ENCODE data around the gene LMOD1. TPM values are rescaled to one million over a fixed set of nuclear protein-coding genes. Genes with fewer than 3 reads are reported as not detected.

LMOD1 gene
- total RNA-seq, 1 experiment from 2014 or later, result not detected

GRCh38 chr1:201958348-201958747, 12.0 kb upstream of the LMOD1 start:
- H3K27me3 Mint-ChIP-seq (ENCODE audit: insufficient read depth, unreplicated experiment), result no peaks in the 10 kb centered on the region
- DNase-seq (ENCODE audit: unreplicated experiment), result no peak
- peaks cover 16% of the 10 kb centered on the region for H3K4me1 Mint-ChIP-seq (ENCODE audit: insufficient read depth, unreplicated experiment)
- no TSS peak for BruUV-seq (replicated peaks)
- ChIA-PET CTCF (interaction anchor here (0.5 to 28.5 kb wide), 10 partner anchors 8 to 386 kb away, joined by 3 to 882 read pairs (median 4); partner anchors contain the start of gene SHISA4), POLR2A (interaction anchor here (1.5 to 6.1 kb wide), 5 partner anchors 8 to 76 kb away, joined by 4 to 87 read pairs (median 60); partner anchors contain the start of gene RNPEP)
- no peak for TF ChIP-seq CTCF (IDR thresholded peaks at IDR 0.05; ENCODE audit: unreplicated experiment)
- H3K27ac Mint-ChIP-seq (ENCODE audit: low read depth, unreplicated experiment), result peak overlapping the region; percentile 74
- H3K4me3 Mint-ChIP-seq (ENCODE audit: unreplicated experiment), result no peak overlapping the region
- H3K9me3 Mint-ChIP-seq (ENCODE audit: unreplicated experiment), result no peaks in the 10 kb centered on the region
- intact Hi-C loops (cut with micrococcal nuclease), result no loop called here
- H3K36me3 Mint-ChIP-seq (ENCODE audit: insufficient read depth, unreplicated experiment), result peaks cover 89% of the 10 kb centered on the region

GRCh38 chr1:201955729-201956143, 9.4 kb upstream of the LMOD1 start:
- intact Hi-C loops (cut with micrococcal nuclease), result loop anchor here (1.0 kb wide), 1 partner anchor 59 kb away; no protein-coding TSS in a partner anchor
- CTCF ChIA-PET, result interaction anchor here (0.6 to 28.5 kb wide), 6 partner anchors 17 to 156 kb away, joined by 3 to 882 read pairs (median 4); partner anchors contain the start of gene SHISA4
- TSS peak; percentile 61 for BruUV-seq (replicated peaks)
- Mint-ChIP-seq H3K4me1 (ENCODE audit: insufficient read depth, unreplicated experiment) (peaks cover 12% of the 10 kb centered on the region), H3K36me3 (ENCODE audit: insufficient read depth, unreplicated experiment) (peaks cover 62% of the 10 kb centered on the region), H3K27ac (ENCODE audit: low read depth, unreplicated experiment) (peak overlapping the region; percentile 99), H3K4me3 (ENCODE audit: unreplicated experiment) (peak overlapping the region; percentile 96), H3K27me3 (ENCODE audit: insufficient read depth, unreplicated experiment) (no peaks in the 10 kb centered on the region), H3K9me3 (ENCODE audit: unreplicated experiment) (no peaks in the 10 kb centered on the region)
- POLR2A ChIA-PET, result interaction anchor here (0.6 to 6.1 kb wide), 30 partner anchors 10 to 494 kb away, joined by 3 to 87 read pairs (median 7); partner anchors contain the start of genes IPO9, LMOD1 and RNPEP
- DNase-seq (ENCODE audit: unreplicated experiment), result no peak
- TF ChIP-seq CTCF (IDR thresholded peaks at IDR 0.05; ENCODE audit: unreplicated experiment), result no peak

GRCh38 chr1:201955009-201955728, 8.8 kb upstream of the LMOD1 start, which contains the start of gene TIMM17A:
Gene TIMM17A, plus strand, starts transcription at chr1:201955503. Its CDS starts 24 bp downstream, at chr1:201955527.
- BruUV-seq (replicated peaks), result no TSS peak
- Mint-ChIP-seq H3K27me3 (ENCODE audit: insufficient read depth, unreplicated experiment) (no peaks in the 10 kb centered on the region), H3K4me1 (ENCODE audit: insufficient read depth, unreplicated experiment) (peaks cover 12% of the 10 kb centered on the region), H3K9me3 (ENCODE audit: unreplicated experiment) (no peaks in the 10 kb centered on the region), H3K36me3 (ENCODE audit: insufficient read depth, unreplicated experiment) (peaks cover 57% of the 10 kb centered on the region), H3K4me3 (ENCODE audit: unreplicated experiment) (peak within 1 kb of the TSS; percentile 96), H3K27ac (ENCODE audit: low read depth, unreplicated experiment) (peak within 1 kb of the TSS; percentile 99)
- ChIA-PET POLR2A (interaction anchor here (0.6 to 6.1 kb wide), 36 partner anchors 9 to 1193 kb away, joined by 3 to 87 read pairs (median 6); partner anchors contain the start of genes ELF3, IPO9, LMOD1 and RNPEP), CTCF (interaction anchor here (0.6 to 28.5 kb wide), 9 partner anchors 8 to 180 kb away, joined by 3 to 882 read pairs (median 3); partner anchors contain the start of gene SHISA4)
- peak; percentile 100 for DNase-seq (ENCODE audit: unreplicated experiment)
- no peak for TF ChIP-seq CTCF (IDR thresholded peaks at IDR 0.05; ENCODE audit: unreplicated experiment)
- intact Hi-C loops (cut with micrococcal nuclease), result loop anchor here (1.0 kb wide), 1 partner anchor 59 kb away; no protein-coding TSS in a partner anchor
